Testis (tissue), 3 donors: Measurements from ENCODE around the gene CAMTA1. TPM values are rescaled to one million over a fixed set of nuclear protein-coding genes. Genes with fewer than 3 reads are reported as not detected.
A peak's percentile ranks its signal among the peaks of the same experiment; 100 is the strongest.

Experiments used
- DNase-seq: peaks from one replicate; pipeline ENCODE4 v3.0.0-alpha.2; 2019
- H3K27ac ChIP-seq, 2 donors: fragments of 200-600 bp; sonication (generic); one replicate each; pipeline ENCODE4 v1.5.1; 2019
- H3K27me3 ChIP-seq: fragments of 200-600 bp; sonication (generic); one replicate; pipeline ENCODE4 v1.5.1; 2019
- H3K36me3 ChIP-seq: fragments of 200-600 bp; sonication (generic); one replicate; pipeline ENCODE4 v1.5.1; 2017; ENCODE audit warnings: low read depth; ENCODE audit errors: missing control alignments
- H3K4me1 ChIP-seq: fragments of 200-600 bp; sonication (generic); one replicate; pipeline ENCODE4 v1.5.1; 2019
- H3K4me3 ChIP-seq, 2 donors: fragments of 200-600 bp; sonication (generic); one replicate each; pipeline ENCODE4 v1.5.1; 2017 to 2019
- H3K9me3 ChIP-seq: fragments of 200-600 bp; sonication (generic); one replicate; pipeline ENCODE4 v1.5.1; 2017
- POLR2A ChIP-seq: fragments of 450-650 bp; IDR thresholded peaks from one replicate; pipeline ENCODE4 v1.6.1; 2017; ENCODE audit warnings: antibody characterized with exemption, mild to moderate bottlenecking, moderate library complexity
- WGBS, 2 donors: methylation state at CpG; one replicate each; pipeline ENCODE4 v1.1.5; 2018; 5-methylcytosine and 5-hydroxymethylcytosine counted together
- intact Hi-C: fragments of 100-400 bp; cut with DNase I; formaldehyde crosslinking; loops from one replicate; pipeline ENCODE4 v1.15.1; 2023; ENCODE audit warnings: low total_unique reads
- polyA plus RNA-seq: library from polyadenylated mRNA; stranded (reverse); fragments of 350-450 nt; fragmentation: Illumina TruSeq; extraction: RNeasy Lipid Tissue Mini Kit (QIAGEN cat#74804); gene quantifications from one replicate; pipeline ENCODE4 v1.2.3, GENCODE V29; 2014; ENCODE audit warnings: low read depth, low replicate concordance; ENCODE audit not compliant: insufficient read depth
- total RNA-seq, 2 donors: library from RNA; depleted of rRNA; stranded (reverse); fragments of >200 nt; gene quantifications; one replicate each; pipeline ENCODE4 v1.2.3, GENCODE V29; 2016
- TF ChIP-seq, protein P1 (sequence below), 3 experiments: fragments of 450-650 bp in 2 of 3; fragments of 200-600 bp in 1 of 3; sonication (generic) in 1 of 3; IDR thresholded peaks; one replicate each; pipeline ENCODE4 v1.5.1; 2016 to 2019; ENCODE audit warnings: antibody characterized with exemption in 3 of 3, mild to moderate bottlenecking in 2 of 3, moderate library complexity in 1 of 3

CAMTA1 gene
- total and polyA plus RNA-seq, 3 donors from 2014 or later: 116 to 158 (median 119) TPM

- no peaks in the 10 kb centered on the region for H3K27me3 ChIP-seq
- H3K36me3 ChIP-seq: no peaks in the 10 kb centered on the region
- no peaks in the 10 kb centered on the region for H3K9me3 ChIP-seq
- TF ChIP-seq, protein P1, sequence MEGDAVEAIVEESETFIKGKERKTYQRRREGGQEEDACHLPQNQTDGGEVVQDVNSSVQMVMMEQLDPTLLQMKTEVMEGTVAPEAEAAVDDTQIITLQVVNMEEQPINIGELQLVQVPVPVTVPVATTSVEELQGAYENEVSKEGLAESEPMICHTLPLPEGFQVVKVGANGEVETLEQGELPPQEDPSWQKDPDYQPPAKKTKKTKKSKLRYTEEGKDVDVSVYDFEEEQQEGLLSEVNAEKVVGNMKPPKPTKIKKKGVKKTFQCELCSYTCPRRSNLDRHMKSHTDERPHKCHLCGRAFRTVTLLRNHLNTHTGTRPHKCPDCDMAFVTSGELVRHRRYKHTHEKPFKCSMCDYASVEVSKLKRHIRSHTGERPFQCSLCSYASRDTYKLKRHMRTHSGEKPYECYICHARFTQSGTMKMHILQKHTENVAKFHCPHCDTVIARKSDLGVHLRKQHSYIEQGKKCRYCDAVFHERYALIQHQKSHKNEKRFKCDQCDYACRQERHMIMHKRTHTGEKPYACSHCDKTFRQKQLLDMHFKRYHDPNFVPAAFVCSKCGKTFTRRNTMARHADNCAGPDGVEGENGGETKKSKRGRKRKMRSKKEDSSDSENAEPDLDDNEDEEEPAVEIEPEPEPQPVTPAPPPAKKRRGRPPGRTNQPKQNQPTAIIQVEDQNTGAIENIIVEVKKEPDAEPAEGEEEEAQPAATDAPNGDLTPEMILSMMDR (IDR thresholded peaks at IDR 0.05): no peak
- TF ChIP-seq POLR2A: no peak
- no peak overlapping the region for H3K27ac ChIP-seq
- H3K4me3 ChIP-seq: no peak overlapping the region
- 87 to 90% methylated on average over 4 of the region's 4 CpGs for WGBS, 2 donors
- DNase-seq: no peak
- intact Hi-C loops: no loop called here
- peaks cover 7% of the 10 kb centered on the region for H3K4me1 ChIP-seq
Observed at GRCh38 chr1:7613851-7614205, 828.6 kb downstream of the CAMTA1 start.

DNA sequence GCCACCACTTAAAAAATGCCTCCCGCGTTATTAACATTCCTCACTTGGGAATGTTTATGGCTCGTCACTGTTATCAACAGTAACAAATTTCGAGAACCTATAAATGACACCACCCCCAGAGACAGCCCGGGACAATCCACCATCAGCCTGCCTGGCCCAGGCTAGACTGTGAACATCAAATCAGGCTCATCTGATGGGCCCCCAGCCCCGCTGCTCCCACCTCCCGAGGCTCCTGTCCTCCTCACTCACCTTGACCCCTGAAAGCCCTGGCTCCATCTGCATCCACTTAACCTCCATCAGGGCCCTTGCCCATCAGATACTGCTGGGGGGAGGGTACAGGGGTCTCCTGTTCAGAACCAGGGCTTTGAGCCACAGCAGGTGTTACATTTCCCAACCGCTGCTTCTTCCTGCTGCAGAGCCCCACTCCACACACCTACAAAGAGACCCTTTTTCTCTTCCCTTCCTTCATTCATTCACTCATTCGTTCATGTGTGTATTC is 829.4 kb downstream of the CAMTA1 start:
- peaks cover 7% of the 10 kb centered on the region for H3K4me1 ChIP-seq
- H3K36me3 ChIP-seq: no peaks in the 10 kb centered on the region
- no peak for DNase-seq
- 71 to 72% methylated on average over 9 of the region's 9 CpGs for WGBS, 2 donors
- H3K9me3 ChIP-seq: no peaks in the 10 kb centered on the region
- no peak overlapping the region for H3K27ac ChIP-seq
- H3K27me3 ChIP-seq: no peaks in the 10 kb centered on the region
- no peak for TF ChIP-seq POLR2A
- TF ChIP-seq, protein P1 (IDR thresholded peaks at IDR 0.05): no peak
- no peak overlapping the region for H3K4me3 ChIP-seq
- intact Hi-C loops: no loop called here

- no peak overlapping the region for H3K27ac ChIP-seq
- TF ChIP-seq, protein P1 (IDR thresholded peaks at IDR 0.05): no peak
- TF ChIP-seq POLR2A: no peak
- H3K36me3 ChIP-seq: no peaks in the 10 kb centered on the region
- no peaks in the 10 kb centered on the region for H3K9me3 ChIP-seq
- no peak overlapping the region for H3K4me3 ChIP-seq
- H3K4me1 ChIP-seq: peaks cover 7% of the 10 kb centered on the region
- no peak for DNase-seq
- WGBS, 2 donors: 79 to 88% methylated on average over 5 of the region's 5 CpGs
- intact Hi-C loops: no loop called here
- no peaks in the 10 kb centered on the region for H3K27me3 ChIP-seq
Observed at GRCh38 chr1:7615138-7615537, 829.9 kb downstream of the CAMTA1 start.

DNA sequence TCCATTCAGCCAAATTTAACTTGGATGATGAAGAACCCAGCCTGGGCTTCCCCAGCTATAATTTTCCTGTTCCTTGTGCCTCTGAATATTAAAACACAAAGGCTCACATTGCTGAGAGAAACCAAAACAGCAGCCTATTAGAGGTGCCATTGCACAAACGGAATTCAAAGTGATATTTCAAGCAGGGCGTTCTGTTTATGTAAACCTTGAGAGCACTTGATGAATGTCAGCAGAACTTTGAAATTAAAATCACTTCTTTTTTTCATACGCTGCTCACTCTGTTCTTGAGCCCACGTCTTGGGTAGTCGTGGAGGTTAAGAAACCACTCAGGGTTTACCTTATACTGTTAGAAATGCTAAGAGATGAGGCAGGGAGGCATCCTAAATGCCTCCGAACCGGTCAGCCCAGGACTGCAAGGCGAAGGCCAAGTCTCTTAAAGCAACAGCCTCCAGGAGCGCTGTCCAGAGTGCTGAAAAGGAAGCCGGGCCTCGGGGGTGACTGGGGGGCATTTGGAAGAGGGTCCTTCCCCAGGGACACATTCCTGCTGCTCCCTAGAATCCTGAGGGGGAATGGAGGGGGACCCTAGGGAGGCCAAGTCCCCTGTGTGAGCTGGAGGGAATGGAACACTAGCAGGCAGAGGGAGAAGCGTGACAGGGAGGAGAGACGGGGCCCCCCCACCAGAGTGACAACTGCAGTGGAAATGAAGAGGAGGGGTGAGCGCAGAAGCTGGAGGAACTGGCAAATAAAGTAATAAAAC is 831.0 kb downstream of the CAMTA1 start:
- H3K4me1 ChIP-seq: peaks cover 7% of the 10 kb centered on the region
- H3K36me3 ChIP-seq: no peaks in the 10 kb centered on the region
- no peaks in the 10 kb centered on the region for H3K9me3 ChIP-seq
- H3K27ac ChIP-seq: no peak overlapping the region
- H3K27me3 ChIP-seq: no peaks in the 10 kb centered on the region
- peak; percentile 72 for DNase-seq
- WGBS, 2 donors: 29 to 31% methylated on average over 14 of the region's 14 CpGs
- TF ChIP-seq, protein P1 (IDR thresholded peaks at IDR 0.05): no peak
- no peak for TF ChIP-seq POLR2A
- H3K4me3 ChIP-seq: no peak overlapping the region
- intact Hi-C loops: no loop called here

- DNase-seq: peak; percentile 27
- no peak for TF ChIP-seq POLR2A
- TF ChIP-seq, protein P1 (IDR thresholded peaks at IDR 0.05): no peak
- H3K36me3 ChIP-seq: no peaks in the 10 kb centered on the region
- H3K9me3 ChIP-seq: no peaks in the 10 kb centered on the region
- WGBS, 2 donors: 35 to 37% methylated on average over 10 of the region's 10 CpGs
- H3K4me1 ChIP-seq: peaks cover 11% of the 10 kb centered on the region
- intact Hi-C loops: no loop called here
- no peak overlapping the region for H3K4me3 ChIP-seq
- H3K27ac ChIP-seq: no peak overlapping the region
- no peaks in the 10 kb centered on the region for H3K27me3 ChIP-seq
Observed at GRCh38 chr1:7616953-7617352, 831.7 kb downstream of the CAMTA1 start.
